Chondrocyte (in vitro differentiated cells): ENCODE measurements around the gene EIF4EBP2. TPM values are rescaled to one million over a fixed set of nuclear protein-coding genes. Genes with fewer than 3 reads are reported as not detected.
A peak's percentile ranks its signal among the peaks of the same experiment; 100 is the strongest.

Source experiments
- DNase-seq: peaks from one replicate; pipeline ENCODE4 v3.0.0; 2021; ENCODE audit warnings: mixed read lengths, low spot score
- H3K27ac Mint-ChIP-seq: one replicate; pipeline ENCODE4 v1.8.0; 2021; ENCODE audit warnings: mild to moderate bottlenecking, moderate library complexity, mixed read lengths; ENCODE audit not compliant: unreplicated experiment
- H3K27me3 Mint-ChIP-seq: 2 replicates; pipeline ENCODE4 v1.8.0; 2021; ENCODE audit warnings: low read depth, mixed read lengths
- H3K36me3 Mint-ChIP-seq: 2 replicates; pipeline ENCODE4 v1.8.0; 2021; ENCODE audit warnings: low read depth, mixed read lengths
- H3K4me1 Mint-ChIP-seq: 2 replicates; pipeline ENCODE4 v1.8.0; 2021; ENCODE audit warnings: low read depth, mild to moderate bottlenecking, mixed read lengths
- H3K4me3 Mint-ChIP-seq: one replicate; pipeline ENCODE4 v1.8.0; 2021; ENCODE audit warnings: mild to moderate bottlenecking, moderate library complexity, mixed read lengths; ENCODE audit not compliant: unreplicated experiment
- H3K9me3 Mint-ChIP-seq: 2 replicates; pipeline ENCODE4 v1.8.0; 2021; ENCODE audit warnings: low read depth, mixed read lengths
- total RNA-seq: library from RNA; stranded (reverse); gene quantifications from 3 replicates; pipeline ENCODE4 v1.2.1, GENCODE V29; 2021
- TF ChIP-seq, protein P1 (sequence below): fragments of 200-600 bp; sonication (generic); IDR thresholded peaks from 2 replicates; pipeline ENCODE4 v1.5.0; 2021; ENCODE audit warnings: antibody characterized with exemption, mild to moderate bottlenecking, moderate library complexity

Gene EIF4EBP2
- total RNA-seq, 1 donor from 2014 or later: 39.6 TPM

DNA sequence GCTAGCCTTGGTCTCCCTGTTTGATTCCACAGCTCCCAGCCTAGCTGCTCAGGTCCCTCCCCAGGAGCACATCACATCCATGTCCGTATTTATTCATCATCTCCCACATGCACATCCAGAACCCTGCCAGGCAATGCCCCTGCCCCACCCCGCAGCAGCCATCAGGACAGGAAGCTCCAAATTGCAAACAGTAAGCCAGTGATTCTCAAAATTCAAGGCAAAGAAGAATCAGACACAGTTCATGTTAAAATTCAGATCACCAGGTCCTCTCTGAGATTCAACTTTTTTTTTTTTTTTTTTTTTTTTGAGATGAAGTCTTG, 39.2 kb upstream of the EIF4EBP2 start:
- TF ChIP-seq, protein P1, sequence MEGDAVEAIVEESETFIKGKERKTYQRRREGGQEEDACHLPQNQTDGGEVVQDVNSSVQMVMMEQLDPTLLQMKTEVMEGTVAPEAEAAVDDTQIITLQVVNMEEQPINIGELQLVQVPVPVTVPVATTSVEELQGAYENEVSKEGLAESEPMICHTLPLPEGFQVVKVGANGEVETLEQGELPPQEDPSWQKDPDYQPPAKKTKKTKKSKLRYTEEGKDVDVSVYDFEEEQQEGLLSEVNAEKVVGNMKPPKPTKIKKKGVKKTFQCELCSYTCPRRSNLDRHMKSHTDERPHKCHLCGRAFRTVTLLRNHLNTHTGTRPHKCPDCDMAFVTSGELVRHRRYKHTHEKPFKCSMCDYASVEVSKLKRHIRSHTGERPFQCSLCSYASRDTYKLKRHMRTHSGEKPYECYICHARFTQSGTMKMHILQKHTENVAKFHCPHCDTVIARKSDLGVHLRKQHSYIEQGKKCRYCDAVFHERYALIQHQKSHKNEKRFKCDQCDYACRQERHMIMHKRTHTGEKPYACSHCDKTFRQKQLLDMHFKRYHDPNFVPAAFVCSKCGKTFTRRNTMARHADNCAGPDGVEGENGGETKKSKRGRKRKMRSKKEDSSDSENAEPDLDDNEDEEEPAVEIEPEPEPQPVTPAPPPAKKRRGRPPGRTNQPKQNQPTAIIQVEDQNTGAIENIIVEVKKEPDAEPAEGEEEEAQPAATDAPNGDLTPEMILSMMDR: peak; percentile 45
- no peak for DNase-seq

DNA sequence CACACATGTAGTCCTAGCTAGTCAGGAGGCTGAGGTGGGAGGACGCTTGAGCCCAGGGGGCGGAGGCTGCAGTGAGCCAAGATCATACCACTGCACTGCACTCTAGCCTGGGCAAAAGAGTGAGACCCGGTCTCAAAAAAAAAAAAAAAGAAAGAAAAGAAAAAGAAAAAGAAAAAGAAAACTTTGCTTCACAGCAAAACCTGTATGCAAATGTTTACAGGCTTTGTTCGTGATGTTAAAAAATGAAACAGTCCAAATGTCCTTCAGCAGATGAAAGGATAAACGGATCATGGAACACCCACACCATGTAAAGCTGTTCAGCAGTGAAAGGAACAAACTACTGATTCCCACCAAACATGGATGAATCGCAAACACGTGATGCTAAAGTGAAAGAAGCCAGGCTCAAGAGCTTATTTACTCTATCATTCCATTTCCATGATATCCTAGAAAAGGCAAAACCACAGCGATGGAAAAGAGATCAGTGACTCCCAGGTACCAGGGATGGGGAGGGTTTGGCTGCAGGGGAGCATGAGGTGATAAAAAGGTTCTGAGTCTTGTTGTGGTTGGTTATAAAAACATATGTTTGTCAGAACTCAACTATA, 36.6 kb upstream of the EIF4EBP2 start:
- Mint-ChIP-seq H3K4me3 (no peak overlapping the region), H3K27ac (peak overlapping the region; percentile 86), H3K36me3 (no peaks in the 10 kb centered on the region), H3K9me3 (no peaks in the 10 kb centered on the region), H3K27me3 (no peaks in the 10 kb centered on the region), H3K4me1 (peaks cover 20% of the 10 kb centered on the region)
- no peak for DNase-seq
- TF ChIP-seq, protein P1: no peak

More for the DNA sequence above, 39.2 kb upstream of the EIF4EBP2 start:
- Mint-ChIP-seq H3K27me3 (no peaks in the 10 kb centered on the region), H3K36me3 (peaks cover 2% of the 10 kb centered on the region), H3K27ac (peak overlapping the region; percentile 6), H3K4me1 (peaks cover 20% of the 10 kb centered on the region), H3K9me3 (no peaks in the 10 kb centered on the region), H3K4me3 (no peak overlapping the region)

DNA sequence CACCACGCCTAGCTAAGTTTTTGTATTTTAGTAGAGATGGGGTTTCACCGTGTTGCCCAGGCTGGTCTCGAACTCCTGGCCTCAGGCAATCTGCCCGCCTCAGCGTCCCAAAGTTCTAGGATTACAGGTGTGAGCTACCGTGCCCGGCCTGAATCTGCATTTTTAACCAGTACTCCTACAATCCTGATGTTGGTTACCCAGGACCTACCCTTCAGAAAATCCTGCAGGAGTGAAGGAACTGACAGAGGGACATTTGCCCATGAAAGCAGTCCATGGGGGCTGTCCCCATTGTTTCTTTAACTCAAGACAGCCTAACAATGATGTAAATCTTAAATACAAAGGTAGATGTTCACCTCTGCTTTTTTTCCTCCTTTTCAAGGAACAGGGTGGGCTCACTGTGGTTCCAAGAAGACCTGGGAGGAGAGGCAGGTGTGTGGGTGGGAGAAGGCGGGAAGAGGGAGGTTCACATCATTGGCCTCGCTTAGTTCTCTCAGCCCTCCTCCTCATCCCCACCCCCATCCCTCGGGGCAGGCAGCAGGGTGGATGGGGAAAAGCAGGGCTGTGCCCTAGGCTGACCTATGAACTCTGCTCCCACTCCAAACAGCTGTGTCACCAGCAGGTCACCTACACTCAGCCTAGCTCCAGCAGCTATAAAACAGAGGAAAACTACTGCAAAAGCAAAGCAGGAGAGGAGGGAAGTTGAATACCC, 35.0 kb upstream of the EIF4EBP2 start:
- Mint-ChIP-seq H3K36me3 (peaks cover under 1% of the 10 kb centered on the region), H3K4me1 (peaks cover 18% of the 10 kb centered on the region), H3K27me3 (no peaks in the 10 kb centered on the region), H3K9me3 (no peaks in the 10 kb centered on the region), H3K4me3 (no peak overlapping the region), H3K27ac (no peak overlapping the region)
- DNase-seq: peak; percentile 10
- TF ChIP-seq, protein P1: no peak

DNA sequence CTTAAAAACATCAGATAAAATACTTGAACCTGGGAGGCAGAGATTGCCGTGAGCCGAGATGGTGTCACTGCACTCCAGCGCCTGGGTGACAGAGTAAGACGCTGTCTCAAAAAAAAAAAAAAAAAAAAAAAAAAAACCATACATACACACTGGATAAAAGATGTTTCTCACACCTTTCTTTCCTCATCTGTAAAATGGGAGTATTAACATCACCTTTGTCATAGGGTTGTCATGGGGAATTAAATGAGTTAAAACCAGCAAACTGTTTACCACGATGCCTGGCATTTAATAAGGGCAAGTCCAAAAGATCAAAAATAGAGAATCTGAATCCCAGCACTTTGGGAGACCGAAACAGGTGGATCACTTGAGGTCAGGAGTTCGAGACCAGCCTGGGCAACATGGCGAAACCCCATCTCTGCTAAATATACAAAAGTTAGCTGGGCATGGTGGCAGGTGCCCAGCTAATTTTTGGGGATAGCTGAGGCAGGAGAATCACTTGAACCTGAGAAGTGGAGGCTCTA, 34.4 kb upstream of the EIF4EBP2 start:
- Mint-ChIP-seq H3K9me3 (no peaks in the 10 kb centered on the region), H3K36me3 (peaks cover 2% of the 10 kb centered on the region), H3K27me3 (no peaks in the 10 kb centered on the region), H3K27ac (no peak overlapping the region), H3K4me1 (peaks cover 12% of the 10 kb centered on the region), H3K4me3 (no peak overlapping the region)
- TF ChIP-seq, protein P1: no peak
- DNase-seq: no peak

DNA sequence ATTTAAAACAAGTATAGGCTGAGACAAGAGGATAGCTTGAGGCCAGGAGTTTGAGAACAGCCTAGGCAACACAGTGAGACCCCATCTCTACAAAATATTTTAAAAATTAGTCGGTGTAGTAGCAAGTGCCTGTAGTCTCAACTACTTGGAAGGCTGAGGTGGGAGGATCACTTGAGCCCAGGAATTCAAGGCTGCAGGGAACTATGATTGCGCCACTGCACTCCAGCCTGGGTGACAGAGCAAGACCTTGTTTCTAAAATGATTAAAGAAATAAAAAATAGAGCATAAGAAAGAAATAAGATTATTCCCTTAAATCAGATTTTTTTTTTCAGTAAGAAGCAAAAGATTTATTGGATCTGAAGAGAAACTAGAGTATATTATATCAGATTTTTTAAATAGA, 33.2 kb upstream of the EIF4EBP2 start:
- no peak overlapping the region for H3K4me3 Mint-ChIP-seq

More for the DNA sequence above, 33.2 kb upstream of the EIF4EBP2 start:
- TF ChIP-seq, protein P1: no peak
- Mint-ChIP-seq H3K9me3 (no peaks in the 10 kb centered on the region), H3K4me1 (peaks cover 14% of the 10 kb centered on the region), H3K27me3 (no peaks in the 10 kb centered on the region), H3K36me3 (peaks cover 2% of the 10 kb centered on the region), H3K27ac (no peak overlapping the region)
- no peak for DNase-seq
